Measurements from ENCODE around the gene LSS. TPM values are rescaled to one million over a fixed set of nuclear protein-coding genes. Genes with fewer than 3 reads are reported as not detected.

Gene LSS
- total and polyA plus RNA-seq, 2 of the 4 experiments (the other 2 are of a cell fraction): 43.4 to 58.1 TPM

DNA sequence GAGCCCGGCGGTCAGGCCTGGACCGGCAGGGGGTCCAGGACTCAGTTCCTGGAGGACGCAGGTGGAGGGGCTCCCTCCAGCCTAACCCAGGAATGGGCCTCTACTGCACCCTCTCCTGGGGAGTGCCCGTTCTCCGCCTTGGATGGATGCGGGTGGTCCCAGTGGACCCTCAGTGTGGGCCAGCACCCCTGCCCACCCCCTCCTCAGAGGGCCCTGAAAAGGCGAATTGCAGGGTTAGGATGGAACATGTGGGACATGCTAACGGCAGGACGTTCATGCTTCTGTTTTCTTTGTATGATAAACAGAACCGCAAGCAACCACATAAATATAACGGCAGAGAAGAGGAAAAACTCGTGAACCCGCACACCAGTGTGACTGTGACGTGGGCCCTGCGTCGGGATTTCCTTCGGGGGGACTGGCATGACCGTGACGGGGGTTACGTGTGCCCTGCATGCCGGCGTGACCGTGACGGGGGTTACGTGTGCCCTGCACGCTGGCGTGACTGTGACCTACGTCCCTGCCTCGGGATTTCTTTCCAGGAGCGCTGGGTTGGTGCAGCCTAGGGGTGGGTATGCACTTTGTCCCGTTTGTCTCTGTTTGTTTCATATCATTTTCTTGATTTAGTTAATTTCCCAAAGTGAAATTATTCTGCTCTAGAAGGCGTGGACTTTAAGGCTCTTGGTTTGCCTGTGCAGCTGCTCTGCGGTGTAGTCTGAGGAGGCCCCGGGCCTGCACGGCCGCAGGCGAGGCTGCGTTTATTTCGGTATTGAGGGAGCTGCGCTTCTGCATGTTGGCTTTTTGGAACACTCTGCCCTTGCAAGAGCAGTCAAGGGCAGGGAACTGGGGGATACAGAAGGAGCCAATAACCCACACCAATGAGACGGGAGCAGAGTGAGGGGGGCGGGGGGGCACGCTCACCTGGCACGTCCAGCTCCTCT, 76.3 kb downstream of the LSS start:
- intact Hi-C loops (cut with micrococcal nuclease): no loop called here
- H2AK9ac ChIP-seq (replicated peaks; ENCODE audit: low read depth, low read length, poor library complexity): peak overlapping the region; percentile 35
- no peak overlapping the region for H2BK15ac ChIP-seq (ENCODE audit: low read depth, low read length)
- H3K4me3 ChIP-seq (ENCODE audit: insufficient read depth, low read depth, low read length): no peak overlapping the region
- in situ Hi-C loops (cut with MboI; ENCODE audit: low sequenced_read_pairs): no loop called here
- TF ChIP-seq MAFK (IDR thresholded peaks at IDR 0.05; ENCODE audit: low read depth, low read length) (no peak), RCOR1 (IDR thresholded peaks at IDR 0.05; ENCODE audit: insufficient replicate concordance, low read length) (no peak), MAZ (IDR thresholded peaks at IDR 0.05; ENCODE audit: borderline replicate concordance, low read depth, low read length) (no peak), CTCF (conservative IDR thresholded peaks at IDR 0.05; ENCODE audit: low read depth, low read length) (no peak), ELK1 (IDR thresholded peaks at IDR 0.05; ENCODE audit: borderline replicate concordance, low read depth, low read length) (no peak), USF2 (IDR thresholded peaks at IDR 0.05; ENCODE audit: low read depth, low read length) (no peak), RFX5 (IDR thresholded peaks at IDR 0.05; ENCODE audit: low read depth, low read length) (no peak), RAD21 (IDR thresholded peaks at IDR 0.05; ENCODE audit: low read length) (no peak), NFE2L2 (IDR thresholded peaks at IDR 0.05; ENCODE audit: low read depth, low read length) (no peak)
- no peaks in the 10 kb centered on the region for H3K36me3 ChIP-seq (ENCODE audit: control insufficient read depth, insufficient read depth, low read length)
- H3K14ac ChIP-seq (replicated peaks; ENCODE audit: low read depth, low read length): no peak overlapping the region
- DNase-seq (no peak), ATAC-seq (ENCODE audit: low read depth) (no peak)
- H4K5ac ChIP-seq (ENCODE audit: low read depth, low read length): no peak overlapping the region
- no peak overlapping the region for H3K56ac ChIP-seq (ENCODE audit: extremely low read depth, insufficient read depth, low read length)
- no peak overlapping the region for H3K4ac ChIP-seq (ENCODE audit: low read depth, low read length)
- no peak overlapping the region for H4K8ac ChIP-seq (ENCODE audit: low read depth in 2 of 2, low read length in 2 of 2)
- dilution Hi-C loops (cut with HindIII; ENCODE audit: low sequenced_read_pairs, unreplicated experiment): no loop called here
- H2BK120ac ChIP-seq (ENCODE audit: low read depth, low read length): no peak overlapping the region
- H3K4me2 ChIP-seq (ENCODE audit: low read depth, low read length): no peak overlapping the region
- H3K4me1 ChIP-seq (ENCODE audit: control insufficient read depth, insufficient read depth, low read length): peaks cover 2% of the 10 kb centered on the region
- H2BK20ac ChIP-seq (ENCODE audit: low read depth, low read length): no peak overlapping the region
- no peaks in the 10 kb centered on the region for H3K79me1 ChIP-seq (ENCODE audit: low read depth in 1 of 2, low read length in 2 of 2)
- no peak overlapping the region for H3K9ac ChIP-seq (ENCODE audit: low read depth, low read length)
- H2AK5ac ChIP-seq (ENCODE audit: low read depth, low read length): no peak overlapping the region; the same call in 1 of the 2 replicates
- no peaks in the 10 kb centered on the region for H3K9me3 ChIP-seq (ENCODE audit: control insufficient read depth, insufficient read depth, low read length)
- no peak overlapping the region for H3K18ac ChIP-seq (ENCODE audit: low read depth, low read length)
- no peak overlapping the region for H3K23ac ChIP-seq (ENCODE audit: low read depth, low read length)
- 80% methylated on average over 23 of the region's 45 CpGs; no CpG with 5 or more reads in 1 of the 2 experiments for WGBS, 2 experiments (ENCODE audit: extremely low coverage in 2 of 2, insufficient read length in 1 of 2)
- ChIA-PET CTCF (interaction anchor here (0.5 to 1.7 kb wide), 3 partner anchors 9 to 52 kb away, joined by 3 to 13 read pairs (median 6); no protein-coding TSS in a partner anchor), POLR2A (ENCODE audit: unreplicated experiment) (no interaction called here)
- H4K91ac ChIP-seq (ENCODE audit: insufficient read depth, low read depth, low read length): no peak overlapping the region
- H2AFZ ChIP-seq (replicated peaks; ENCODE audit: low read length, poor library complexity): no peak overlapping the region
- no peak overlapping the region for H2BK5ac ChIP-seq (ENCODE audit: low read depth, low read length, poor library complexity, severe bottlenecking)
- H3K27me3 ChIP-seq (ENCODE audit: control insufficient read depth, insufficient read depth, low read length): no peaks in the 10 kb centered on the region
- no peak overlapping the region for H3K27ac ChIP-seq (ENCODE audit: insufficient read depth, low read length)
- no TSS peak for BruUV-seq (replicated peaks)
- 0 out of 2 replicates have a peak, but pooled peaks cover 3% of the 10 kb centered on the region for H3K9me1 ChIP-seq (ENCODE audit: insufficient read depth, low read length)
- H4K20me1 ChIP-seq (ENCODE audit: insufficient read depth, low read length): no peaks in the 10 kb centered on the region
